Heart left ventricle (tissue), 16 donors: ENCODE data around the gene IFT172. TPM values are rescaled to one million over a fixed set of nuclear protein-coding genes. Genes with fewer than 3 reads are reported as not detected.

ENCODE experiments used
- ATAC-seq, 4 donors: fragments of 200-7000 bp; cut with Tn5 transposase; one replicate each; pipeline ENCODE4 v1.9.1; 2020 to 2022; ENCODE audit warnings: moderate library complexity in 4 of 4, mild to moderate bottlenecking in 3 of 4, moderate number of reproducible peaks in 1 of 4
- DNase-seq, 5 donors: peaks; one replicate each; pipeline ENCODE4 v3.0.0-alpha.2; 2020
- H3K27ac ChIP-seq, 12 donors: fragments of 200-600 bp; sonication (generic) in 4 of 12; one replicate each; pipeline versions ENCODE4 v1.5.0 to v1.8.0; 2016 to 2022; ENCODE audit warnings: mild to moderate bottlenecking in 2 of 12
- H3K27me3 ChIP-seq, 9 donors: fragments of 200-600 bp; sonication (generic) in 2 of 9; one replicate each; pipeline versions ENCODE4 v1.5.1 to v1.8.0; 2016 to 2022; ENCODE audit warnings: mild to moderate bottlenecking in 3 of 9
- H3K36me3 ChIP-seq, 9 donors: fragments of 200-600 bp; sonication (generic) in 2 of 9; one replicate each; pipeline versions ENCODE4 v1.5.0 to v1.8.0; 2018 to 2022; ENCODE audit warnings: mild to moderate bottlenecking in 2 of 9
- H3K4me1 ChIP-seq, 12 donors: fragments of 200-600 bp; sonication (generic) in 4 of 12; one replicate each; pipeline versions ENCODE4 v1.5.0 to v1.8.0; 2016 to 2022; ENCODE audit warnings: mild to moderate bottlenecking in 3 of 12
- H3K4me3 ChIP-seq, 12 donors: fragments of 200-600 bp; sonication (generic) in 4 of 12; one replicate each; pipeline versions ENCODE4 v1.5.0 to v1.8.0; 2017 to 2022; ENCODE audit warnings: mild to moderate bottlenecking in 9 of 12, moderate library complexity in 4 of 12
- H3K9me3 ChIP-seq, 12 donors: fragments of 200-600 bp; sonication (generic) in 4 of 12; one replicate each; pipeline versions ENCODE4 v1.5.0 to v1.8.0; 2016 to 2022; ENCODE audit warnings: mild to moderate bottlenecking in 1 of 12
- POLR2A ChIP-seq, 2 donors: fragments of 450-650 bp; IDR thresholded peaks; one replicate each; pipeline ENCODE4 v1.6.1; 2017; ENCODE audit warnings: antibody characterized with exemption in 2 of 2, mild to moderate bottlenecking in 2 of 2, moderate library complexity in 2 of 2
- WGBS, 4 donors: extraction: QIAGEN DNeasy Blood & Tissue Kit in 2 of 4; methylation state at CpG; one replicate each; pipeline versions ENCODE4 v1.1.5 to v1.1.7; 2013 to 2018; 5-methylcytosine and 5-hydroxymethylcytosine counted together
- intact Hi-C, 10 donors: fragments of 100-400 bp; cut with DNase I; formaldehyde crosslinking; loops; one replicate each; pipeline versions ENCODE4 v1.11.1 to v1.14.2; 2022
- polyA plus RNA-seq, 2 donors: library from polyadenylated mRNA; stranded (reverse); fragments of 200-250 nt; gene quantifications; one replicate each; pipeline ENCODE4 v1.2.3, GENCODE V29; 2013
- total RNA-seq, 9 donors: library from RNA; depleted of rRNA in 2 of 9; stranded (reverse); fragments of >200 nt in 2 of 9; fragmentation: NEBNext Ultra II Directional in 3 of 9; extraction: Animal tissue kit (Norgen Biotek cat#: 25700) in 3 of 9; gene quantifications; one replicate each; pipeline versions ENCODE4 v1.1.0 to v1.2.4, GENCODE V29; 2016 to 2023
- TF ChIP-seq, protein P1 (sequence below), 12 donors: fragments of 200-600 bp; sonication (generic) in 4 of 12; IDR thresholded peaks; one replicate each; pipeline versions ENCODE4 v1.5.0 to v1.8.0; 2018 to 2022; ENCODE audit warnings: antibody characterized with exemption in 12 of 12, mild to moderate bottlenecking in 5 of 12
- donor health status: ischemic (EF 13 %, LVEDD 7.1; RV severe dilation, severe dysfunction).
- donor health status: healthy with polysubstance abuse.
- donor health status: DM: no; HTN: yes; CAD: no.
- donor health status: DM: no; HTN: no; CAD: no.
- donor health status: ischemic (EF 25% LVEDD 6.9; RV normal size, moderate dysfunction).
- donor health status: ischemic (EF 25% LVEDD 5.7; RV mildly dilated, moderate dysfunction).
- donor health status: healthy.
- donor health status: DM: yes; HTN: yes; CAD: no.
- donor health status: ischemic (EF 35%, LVEDD 5.7; RV mildly dilated, moderate dysfunction).
- donor health status: nonischemic (EF 11% LVEDD 7.7; RV severe dilation, severe dysfunction).
- donor health status: DM: yes; HTN: yes; CAD: no.
- donor health status: PGD.
- donor health status: ischemic (EF 29% LVEDD 5.4; RV normal size, mild dysfunction).
- donor health status: nonischemic (EF 23%, LVEDD 6.1; RV moderate dilation, normal function).

Gene IFT172
- total and polyA plus RNA-seq, 11 donors: 11.9 to 27.2 (median 17.4) TPM

DNA sequence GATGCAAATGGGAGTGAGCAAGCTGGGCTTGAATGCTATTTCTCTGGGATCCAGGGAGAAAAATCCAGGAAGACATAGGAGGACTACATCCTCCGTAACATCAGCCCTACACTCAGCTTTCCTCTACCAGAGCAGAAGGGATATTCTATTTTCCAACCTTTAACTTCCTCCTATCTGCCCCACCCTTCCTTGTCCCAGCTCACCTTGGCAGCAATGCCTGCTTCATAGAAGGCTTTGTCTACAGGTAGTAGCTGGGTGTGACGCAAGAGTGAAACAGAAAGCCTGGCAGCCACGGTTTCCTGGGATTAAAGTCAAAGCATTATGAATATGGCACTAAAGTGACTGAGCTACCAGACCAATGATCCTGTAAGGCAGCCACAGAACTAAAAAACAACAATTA lies 43.5 kb downstream of the IFT172 start:
- H3K4me3 ChIP-seq: no peak overlapping the region
- ATAC-seq (no peak), DNase-seq (no peak)
- H3K4me1 ChIP-seq: peaks cover 0 to 7% (median 0%) of the 10 kb centered on the region in 12 donors
- H3K9me3 ChIP-seq: no peaks in the 10 kb centered on the region
- 76 to 93% (median 83%) methylated on average over 3 of the region's 3 CpGs for WGBS, 4 donors
- no peak overlapping the region for H3K27ac ChIP-seq
- peaks cover 2 to 83% (median 73%) of the 10 kb centered on the region in 9 donors for H3K36me3 ChIP-seq
- TF ChIP-seq POLR2A (IDR thresholded peaks at IDR 0.05): no peak
- TF ChIP-seq, protein P1, sequence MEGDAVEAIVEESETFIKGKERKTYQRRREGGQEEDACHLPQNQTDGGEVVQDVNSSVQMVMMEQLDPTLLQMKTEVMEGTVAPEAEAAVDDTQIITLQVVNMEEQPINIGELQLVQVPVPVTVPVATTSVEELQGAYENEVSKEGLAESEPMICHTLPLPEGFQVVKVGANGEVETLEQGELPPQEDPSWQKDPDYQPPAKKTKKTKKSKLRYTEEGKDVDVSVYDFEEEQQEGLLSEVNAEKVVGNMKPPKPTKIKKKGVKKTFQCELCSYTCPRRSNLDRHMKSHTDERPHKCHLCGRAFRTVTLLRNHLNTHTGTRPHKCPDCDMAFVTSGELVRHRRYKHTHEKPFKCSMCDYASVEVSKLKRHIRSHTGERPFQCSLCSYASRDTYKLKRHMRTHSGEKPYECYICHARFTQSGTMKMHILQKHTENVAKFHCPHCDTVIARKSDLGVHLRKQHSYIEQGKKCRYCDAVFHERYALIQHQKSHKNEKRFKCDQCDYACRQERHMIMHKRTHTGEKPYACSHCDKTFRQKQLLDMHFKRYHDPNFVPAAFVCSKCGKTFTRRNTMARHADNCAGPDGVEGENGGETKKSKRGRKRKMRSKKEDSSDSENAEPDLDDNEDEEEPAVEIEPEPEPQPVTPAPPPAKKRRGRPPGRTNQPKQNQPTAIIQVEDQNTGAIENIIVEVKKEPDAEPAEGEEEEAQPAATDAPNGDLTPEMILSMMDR (IDR thresholded peaks at IDR 0.05): no peak
- intact Hi-C loops: no loop called here
- no peaks in the 10 kb centered on the region for H3K27me3 ChIP-seq

DNA sequence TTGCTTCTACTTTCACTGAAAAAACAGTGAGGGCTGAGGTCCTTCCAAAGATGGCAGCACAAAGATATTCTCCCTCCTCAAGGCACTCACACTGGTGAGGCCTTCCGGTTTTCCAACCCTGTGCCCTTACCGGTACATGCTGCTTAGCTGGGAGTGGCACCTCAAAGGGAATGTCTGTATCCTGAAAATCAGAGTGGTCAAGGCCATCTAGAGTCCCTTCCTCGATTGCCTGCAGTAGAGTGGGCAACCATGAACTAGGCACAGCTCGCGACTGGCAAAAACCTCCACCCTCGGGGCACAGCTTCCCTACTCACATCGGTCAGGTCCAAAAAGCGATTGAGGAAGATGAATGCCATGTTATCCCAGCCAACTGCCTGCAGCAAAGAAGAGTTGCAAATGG lies 43.9 kb downstream of the IFT172 start:
- Histone ChIP-seq H3K27me3 (no peaks in the 10 kb centered on the region), H3K4me3 (no peak overlapping the region), H3K9me3 (no peaks in the 10 kb centered on the region), H3K4me1 (peaks cover 0 to 7% (median 0%) of the 10 kb centered on the region in 12 donors), H3K36me3 (peaks cover 2 to 83% (median 77%) of the 10 kb centered on the region in 9 donors), H3K27ac (no peak overlapping the region)
- ATAC-seq: no peak
- 87 to 96% (median 91%) methylated on average over 8 of the region's 8 CpGs for WGBS, 4 donors
- intact Hi-C loops: no loop called here
- TF ChIP-seq, protein P1 (IDR thresholded peaks at IDR 0.05): no peak
- TF ChIP-seq POLR2A (IDR thresholded peaks at IDR 0.05): no peak
- DNase-seq: no peak

DNA sequence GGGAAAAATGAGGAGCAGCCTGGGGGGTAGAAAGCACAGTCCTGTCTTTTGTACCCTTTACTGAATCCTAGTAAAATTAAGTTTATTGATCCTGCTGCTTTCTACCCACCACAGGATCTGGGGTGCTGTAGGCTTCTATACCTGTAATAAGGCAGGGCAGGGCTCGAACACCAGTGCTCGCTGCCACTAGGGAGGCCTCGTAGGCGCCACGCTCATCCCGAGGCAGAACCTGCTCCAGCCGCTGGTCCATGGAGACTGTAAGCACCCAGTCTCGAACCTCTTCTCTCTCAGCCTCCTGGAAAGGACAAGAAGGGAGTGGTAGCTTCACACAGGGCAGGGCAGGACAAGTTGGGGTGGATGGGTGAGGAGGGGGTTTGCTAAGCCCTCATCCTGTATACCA lies 44.4 kb downstream of the IFT172 start:
- Histone ChIP-seq H3K36me3 (peaks cover 4 to 84% (median 77%) of the 10 kb centered on the region in 9 donors), H3K9me3 (no peaks in the 10 kb centered on the region), H3K4me1 (peaks cover 0 to 7% (median 0%) of the 10 kb centered on the region in 12 donors), H3K4me3 (no peak overlapping the region), H3K27me3 (no peaks in the 10 kb centered on the region), H3K27ac (no peak overlapping the region)
- DNase-seq: no peak
- intact Hi-C loops: no loop called here
- no peak for ATAC-seq
- 90 to 94% (median 93%) methylated on average over 8 of the region's 8 CpGs for WGBS, 4 donors
- TF ChIP-seq, protein P1 (IDR thresholded peaks at IDR 0.05): no peak
- TF ChIP-seq POLR2A (IDR thresholded peaks at IDR 0.05): no peak

DNA sequence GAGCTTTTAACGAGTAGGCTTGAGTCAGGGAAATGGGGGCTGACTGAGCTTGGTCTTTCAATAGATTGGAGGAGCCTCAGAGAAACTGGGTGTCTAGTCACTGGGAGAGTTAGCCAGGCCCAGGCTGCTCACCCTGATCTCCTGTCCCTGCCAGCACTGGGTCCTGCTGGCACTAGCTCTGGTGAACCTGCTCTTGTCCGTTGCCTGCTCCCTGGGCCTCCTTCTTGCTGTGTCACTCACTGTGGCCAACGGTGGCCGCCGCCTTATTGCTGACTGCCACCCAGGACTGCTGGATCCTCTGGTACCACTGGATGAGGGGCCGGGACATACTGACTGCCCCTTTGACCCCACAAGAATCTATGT lies 46.6 kb downstream of the IFT172 start:
- 75 to 87% (median 83%) methylated on average over 5 to 6 of the region's 6 CpGs for WGBS, 4 donors
- Histone ChIP-seq H3K9me3 (no peaks in the 10 kb centered on the region), H3K4me3 (no peak overlapping the region), H3K4me1 (peaks cover 0 to 7% (median 0%) of the 10 kb centered on the region in 12 donors), H3K27ac (peak overlapping the region in 1 of 12 donors; percentile 68), H3K36me3 (peaks cover 4 to 83% (median 77%) of the 10 kb centered on the region in 9 donors), H3K27me3 (no peaks in the 10 kb centered on the region)
- ATAC-seq (peak in 2 of 4 donors; percentile 21 to 24), DNase-seq (no peak)
- intact Hi-C loops: no loop called here
- TF ChIP-seq, protein P1 (IDR thresholded peaks at IDR 0.05): no peak
- TF ChIP-seq POLR2A (IDR thresholded peaks at IDR 0.05): no peak
